A673 (cell line): ENCODE measurements around the gene CP.

ENCODE experiments used
- CTCF ChIP-seq: fragments of 300-800, 200-600 bp; sonication (generic); conservative IDR thresholded peaks from 2 replicates; pipeline ENCODE4 v1.5.1; 2017; ENCODE audit warnings: low read depth, mild to moderate bottlenecking, antibody characterized with exemption, low read length, moderate library complexity, mixed read lengths
- EZH2 ChIP-seq: fragments of 200-600 bp; sonication (generic); IDR thresholded peaks from 2 replicates; pipeline ENCODE4 v1.6.1; 2017; ENCODE audit warnings: borderline replicate concordance, low read depth, mild to moderate bottlenecking, mixed read lengths, antibody characterized with exemption, low read length; ENCODE audit not compliant: poor library complexity, severe bottlenecking

DNA sequence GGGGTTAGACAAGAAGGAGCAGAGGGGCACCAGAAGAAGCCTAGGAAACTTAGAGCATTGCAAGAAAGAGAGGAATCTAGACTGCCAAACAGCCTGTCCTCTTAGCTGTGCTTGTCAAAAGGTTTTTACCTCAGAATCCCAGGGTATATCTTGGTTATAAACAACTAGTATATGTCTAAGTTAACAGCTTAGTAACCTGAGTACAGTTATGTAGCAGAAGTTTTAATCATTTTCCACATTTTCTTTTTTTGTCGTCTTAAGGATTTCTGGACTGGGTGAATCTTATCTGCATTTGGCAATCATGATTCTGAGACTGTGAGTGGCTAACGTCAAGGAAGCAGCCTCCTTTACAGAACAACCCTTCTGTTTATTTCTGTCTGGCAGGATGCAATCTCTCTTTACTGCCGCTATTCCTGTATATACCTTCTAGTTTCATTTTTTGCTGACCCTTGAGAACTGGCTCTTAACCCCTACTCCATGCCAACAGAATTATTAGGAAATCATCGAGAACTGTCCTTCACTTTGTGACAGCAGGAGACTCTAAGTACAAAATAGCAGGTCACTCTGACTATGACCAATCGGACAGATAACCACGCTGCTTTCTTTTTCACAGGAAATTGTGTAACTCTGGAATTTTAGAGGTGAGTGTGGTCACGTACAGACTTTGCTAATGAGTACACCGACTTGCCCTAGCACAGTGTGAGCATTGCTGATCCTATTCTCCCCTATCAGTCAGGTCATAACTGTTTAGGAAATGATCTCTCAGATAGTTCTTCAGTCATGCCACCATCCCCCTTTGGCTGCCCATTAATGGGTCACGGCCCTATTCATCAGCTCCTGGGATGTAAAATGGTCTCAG, 3.3 kb upstream of the CP start:
- no peak for TF ChIP-seq CTCF
- no peak for TF ChIP-seq EZH2
